Nephron progenitor cell (in vitro differentiated cells): Measurements from ENCODE around the gene UCP2.

Experiments used
- DNase-seq: peaks from one replicate; pipeline ENCODE4 v3.0.0; 2021
- H3K27ac Mint-ChIP-seq: 2 replicates; pipeline ENCODE4 v1.8.0; 2021; ENCODE audit warnings: mild to moderate bottlenecking, moderate library complexity, mixed read lengths
- H3K27me3 Mint-ChIP-seq: 2 replicates; pipeline ENCODE4 v1.8.0; 2021; ENCODE audit warnings: mild to moderate bottlenecking, low read depth, mixed read lengths; ENCODE audit not compliant: poor library complexity
- H3K36me3 Mint-ChIP-seq: 2 replicates; pipeline ENCODE4 v1.8.0; 2021; ENCODE audit warnings: low read depth, mixed read lengths
- H3K4me1 Mint-ChIP-seq: 2 replicates; pipeline ENCODE4 v1.8.0; 2021; ENCODE audit warnings: mixed read lengths
- H3K4me3 Mint-ChIP-seq: 2 replicates; pipeline ENCODE4 v1.8.0; 2021; ENCODE audit warnings: mild to moderate bottlenecking, moderate library complexity, mixed read lengths
- H3K9me3 Mint-ChIP-seq: 2 replicates; pipeline ENCODE4 v1.8.0; 2021; ENCODE audit warnings: mild to moderate bottlenecking, moderate library complexity, mixed read lengths
- CTCF ChIP-seq: fragments of 200-600 bp; sonication (generic); IDR thresholded peaks from 2 replicates; pipeline ENCODE4 v1.5.0; 2021; ENCODE audit warnings: antibody characterized with exemption

The UCP2 gene

DNA sequence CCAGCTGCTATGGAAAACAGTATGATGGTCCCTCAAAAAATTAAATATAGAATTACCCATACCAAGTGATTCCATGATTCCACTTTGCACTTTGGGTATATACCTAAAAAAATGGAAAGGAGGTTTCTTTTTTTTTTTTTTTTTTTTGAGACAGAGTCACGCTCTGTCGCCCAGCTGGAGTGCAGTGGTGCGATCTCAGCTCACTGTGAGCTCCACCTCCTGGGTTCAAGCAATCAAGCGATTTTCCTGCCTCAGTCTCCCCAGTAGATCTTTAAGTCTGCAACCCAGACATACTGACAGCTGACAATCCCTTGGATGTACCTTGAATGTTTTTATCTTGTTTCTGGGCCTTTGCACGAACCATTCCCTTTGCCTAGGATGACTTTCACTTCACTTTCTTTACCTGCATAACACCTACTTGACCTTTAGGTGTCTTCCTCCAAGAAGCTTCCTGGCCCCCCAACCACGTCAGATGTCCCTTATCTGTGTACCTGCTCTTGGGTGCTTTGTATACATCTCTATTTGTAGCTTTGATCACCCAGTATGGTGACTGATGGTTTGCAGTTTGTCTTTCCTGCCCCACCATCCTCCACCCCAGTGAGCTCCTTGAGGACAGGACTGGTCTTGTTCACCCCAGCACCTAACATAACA lies 14.6 kb upstream of the UCP2 start:
- TF ChIP-seq CTCF, result no peak
- Mint-ChIP-seq H3K27ac (no peak overlapping the region), H3K4me1 (peaks cover 49% of the 10 kb centered on the region), H3K4me3 (no peak overlapping the region), H3K27me3 (peaks cover 7% of the 10 kb centered on the region), H3K36me3 (peaks cover 22% of the 10 kb centered on the region), H3K9me3 (no peaks in the 10 kb centered on the region)
- DNase-seq, result no peak

DNA sequence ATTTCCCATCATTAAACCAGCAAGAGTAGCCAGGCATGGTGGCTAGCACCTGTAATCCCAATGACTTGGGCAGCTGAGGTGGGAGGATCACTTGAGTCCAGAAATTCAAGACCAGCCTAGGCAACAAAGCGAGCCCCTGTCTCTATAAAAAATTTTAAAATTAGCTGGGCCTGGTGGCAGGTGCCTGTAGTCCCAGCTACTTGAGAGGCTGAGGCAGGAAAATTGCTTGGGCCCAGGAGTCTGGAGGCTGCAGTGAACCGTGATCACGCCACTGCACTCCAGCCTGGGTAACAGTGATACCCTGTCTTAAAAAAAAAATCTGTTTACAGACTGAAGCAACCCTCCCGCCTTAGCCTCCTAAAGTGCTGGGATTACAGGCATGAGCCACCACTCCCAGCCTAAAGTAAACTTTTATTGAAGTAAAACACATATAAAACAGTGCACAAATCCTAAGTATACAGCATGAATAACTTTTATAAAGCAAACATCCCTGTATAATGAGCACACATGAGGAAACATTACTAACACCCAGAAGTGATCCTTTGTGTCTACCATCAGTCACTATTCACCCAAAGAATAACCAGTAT lies 13.6 kb upstream of the UCP2 start:
- DNase-seq, result no peak
- H3K4me1 Mint-ChIP-seq, result peaks cover 42% of the 10 kb centered on the region
- peaks cover 7% of the 10 kb centered on the region for H3K27me3 Mint-ChIP-seq
- H3K9me3 Mint-ChIP-seq, result no peaks in the 10 kb centered on the region
- TF ChIP-seq CTCF, result no peak
- peaks cover 15% of the 10 kb centered on the region for H3K36me3 Mint-ChIP-seq
- H3K4me3 Mint-ChIP-seq, result no peak overlapping the region
- peak overlapping the region; percentile 69 for H3K27ac Mint-ChIP-seq

GRCh38 chr11:73995731-73996130 lies 13.1 kb upstream of the UCP2 start:
- Mint-ChIP-seq H3K9me3 (no peaks in the 10 kb centered on the region), H3K4me3 (no peak overlapping the region), H3K27me3 (peaks cover 7% of the 10 kb centered on the region), H3K4me1 (peaks cover 36% of the 10 kb centered on the region), H3K36me3 (peaks cover 9% of the 10 kb centered on the region), H3K27ac (no peak overlapping the region)
- no peak for DNase-seq
- TF ChIP-seq CTCF, result no peak

GRCh38 chr11:73995247-73995646 lies 12.6 kb upstream of the UCP2 start:
- Mint-ChIP-seq H3K36me3 (peaks cover 8% of the 10 kb centered on the region), H3K4me3 (no peak overlapping the region), H3K27me3 (peaks cover 7% of the 10 kb centered on the region), H3K9me3 (no peaks in the 10 kb centered on the region), H3K27ac (no peak overlapping the region), H3K4me1 (peaks cover 31% of the 10 kb centered on the region)
- DNase-seq, result no peak
- TF ChIP-seq CTCF, result no peak

GRCh38 chr11:73991471-73992006 lies 8.9 kb upstream of the UCP2 start:
- Mint-ChIP-seq H3K27me3 (peaks cover 4% of the 10 kb centered on the region), H3K4me3 (no peak overlapping the region), H3K9me3 (no peaks in the 10 kb centered on the region), H3K4me1 (peaks cover 10% of the 10 kb centered on the region), H3K27ac (no peak overlapping the region), H3K36me3 (no peaks in the 10 kb centered on the region)
- no peak for DNase-seq
- TF ChIP-seq CTCF, result no peak

GRCh38 chr11:73990730-73991129 lies 8.1 kb upstream of the UCP2 start:
- Mint-ChIP-seq H3K4me3 (no peak overlapping the region), H3K27me3 (peaks cover 12% of the 10 kb centered on the region), H3K36me3 (no peaks in the 10 kb centered on the region), H3K9me3 (no peaks in the 10 kb centered on the region), H3K27ac (no peak overlapping the region), H3K4me1 (peaks cover 2% of the 10 kb centered on the region)
- no peak for TF ChIP-seq CTCF
- DNase-seq, result no peak
